Measurements from ENCODE around the gene NR1I2.

The NR1I2 gene

DNA sequence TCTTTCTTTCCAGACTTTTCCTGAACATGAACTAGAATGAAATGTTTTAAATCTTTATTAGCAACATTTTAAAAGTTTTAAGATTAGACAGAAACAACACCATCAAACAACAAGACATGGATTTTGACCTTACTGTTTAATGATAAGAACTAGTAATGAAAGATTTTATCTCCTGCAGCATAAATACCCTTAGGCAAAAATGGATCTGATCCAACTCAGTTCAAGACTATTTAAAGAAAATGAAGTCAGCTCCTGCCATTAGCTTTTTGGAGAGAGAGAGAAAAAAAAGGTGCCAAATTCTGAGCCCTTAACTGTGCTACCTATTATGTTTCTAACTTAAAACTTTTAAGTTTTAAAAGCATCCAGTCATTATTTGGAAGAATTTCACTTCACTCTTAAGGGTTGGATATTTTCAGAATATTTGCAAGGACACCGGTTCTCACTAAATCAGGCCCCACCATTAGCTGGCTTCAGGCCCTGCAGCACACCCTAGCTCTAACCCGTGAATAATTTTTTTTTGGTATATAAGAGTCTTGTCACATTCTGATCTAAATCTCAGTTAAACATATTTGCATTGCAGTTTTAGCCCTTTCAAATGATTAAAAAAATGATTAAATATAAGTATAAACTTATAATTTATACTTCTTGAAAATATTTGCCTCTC is 60.0 kb downstream of the NR1I2 start:
- H3K4me1 ChIP-seq (ENCODE audit: control insufficient read depth in 1 of 2, insufficient read depth in 1 of 2, low read depth in 1 of 2, low read length in 1 of 2), result no peaks in the 10 kb centered on the region
- TF ChIP-seq, protein P1, sequence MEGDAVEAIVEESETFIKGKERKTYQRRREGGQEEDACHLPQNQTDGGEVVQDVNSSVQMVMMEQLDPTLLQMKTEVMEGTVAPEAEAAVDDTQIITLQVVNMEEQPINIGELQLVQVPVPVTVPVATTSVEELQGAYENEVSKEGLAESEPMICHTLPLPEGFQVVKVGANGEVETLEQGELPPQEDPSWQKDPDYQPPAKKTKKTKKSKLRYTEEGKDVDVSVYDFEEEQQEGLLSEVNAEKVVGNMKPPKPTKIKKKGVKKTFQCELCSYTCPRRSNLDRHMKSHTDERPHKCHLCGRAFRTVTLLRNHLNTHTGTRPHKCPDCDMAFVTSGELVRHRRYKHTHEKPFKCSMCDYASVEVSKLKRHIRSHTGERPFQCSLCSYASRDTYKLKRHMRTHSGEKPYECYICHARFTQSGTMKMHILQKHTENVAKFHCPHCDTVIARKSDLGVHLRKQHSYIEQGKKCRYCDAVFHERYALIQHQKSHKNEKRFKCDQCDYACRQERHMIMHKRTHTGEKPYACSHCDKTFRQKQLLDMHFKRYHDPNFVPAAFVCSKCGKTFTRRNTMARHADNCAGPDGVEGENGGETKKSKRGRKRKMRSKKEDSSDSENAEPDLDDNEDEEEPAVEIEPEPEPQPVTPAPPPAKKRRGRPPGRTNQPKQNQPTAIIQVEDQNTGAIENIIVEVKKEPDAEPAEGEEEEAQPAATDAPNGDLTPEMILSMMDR (IDR thresholded peaks at IDR 0.05), result no peak
- no peaks in the 10 kb centered on the region for H3K9me3 ChIP-seq
- H3K4me3 ChIP-seq (ENCODE audit: low read depth in 1 of 2, low read length in 1 of 2), result no peak overlapping the region
- H3K27ac ChIP-seq, result no peak overlapping the region
- H3K27me3 ChIP-seq, result no peaks in the 10 kb centered on the region
- peaks cover 20% of the 10 kb centered on the region for H3K36me3 ChIP-seq

DNA sequence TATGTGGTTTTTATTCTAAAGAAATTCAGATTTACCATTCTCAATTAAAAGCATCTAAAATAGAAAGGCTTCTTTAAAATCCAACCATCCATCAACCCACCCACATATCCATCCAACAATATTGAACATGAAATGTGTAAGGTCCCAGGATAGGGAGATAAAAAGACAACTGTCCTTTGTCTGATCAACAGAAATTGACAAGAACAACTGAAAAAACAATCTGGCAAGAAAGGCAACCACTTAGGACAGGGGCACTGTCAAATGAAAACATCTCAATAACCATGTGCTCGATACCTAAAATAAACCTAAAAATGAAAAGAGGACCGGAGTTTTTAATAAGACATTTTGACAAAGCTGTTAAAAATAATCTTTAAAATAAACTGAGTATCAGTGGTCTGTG is 67.2 kb downstream of the NR1I2 start:
- Histone ChIP-seq H3K4me1 (ENCODE audit: control insufficient read depth in 1 of 2, insufficient read depth in 1 of 2, low read depth in 1 of 2, low read length in 1 of 2) (no peaks in the 10 kb centered on the region), H3K36me3 (no peaks in the 10 kb centered on the region)
- TF ChIP-seq, protein P1 (IDR thresholded peaks at IDR 0.05), result no peak

DNA sequence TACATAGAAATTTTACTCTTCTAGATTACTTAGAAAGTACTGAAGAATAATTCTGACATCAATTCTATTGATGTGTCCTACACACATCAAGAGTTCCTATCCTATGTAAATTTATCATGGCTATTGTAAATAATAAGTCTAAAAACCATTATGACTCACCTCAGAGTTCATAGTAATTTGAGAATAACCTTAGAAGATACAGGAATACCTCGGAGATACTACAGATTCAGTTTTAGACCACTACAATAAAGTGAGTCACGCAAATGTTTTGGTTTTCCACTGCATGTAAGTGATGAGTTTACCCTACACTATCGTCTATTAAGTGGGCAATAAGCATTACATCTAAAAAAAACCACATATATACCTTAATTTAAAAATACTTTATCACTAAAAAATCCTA is 74.8 kb downstream of the NR1I2 start:
- Histone ChIP-seq H3K4me3 (ENCODE audit: low read depth in 1 of 2, low read length in 1 of 2) (no peak overlapping the region), H3K4me1 (ENCODE audit: control insufficient read depth in 1 of 2, insufficient read depth in 1 of 2, low read depth in 1 of 2, low read length in 1 of 2) (no peaks in the 10 kb centered on the region), H3K27ac (no peak overlapping the region), H3K36me3 (peaks cover 24% of the 10 kb centered on the region), H3K9me3 (no peaks in the 10 kb centered on the region), H3K27me3 (no peaks in the 10 kb centered on the region)
- TF ChIP-seq, protein P1 (IDR thresholded peaks at IDR 0.05), result no peak

More for the DNA sequence above, 67.2 kb downstream of the NR1I2 start:
- no peaks in the 10 kb centered on the region for H3K9me3 ChIP-seq
- H3K27me3 ChIP-seq, result no peaks in the 10 kb centered on the region
- H3K27ac ChIP-seq, result no peak overlapping the region
- no peak overlapping the region for H3K4me3 ChIP-seq (ENCODE audit: low read depth in 1 of 2, low read length in 1 of 2)

DNA sequence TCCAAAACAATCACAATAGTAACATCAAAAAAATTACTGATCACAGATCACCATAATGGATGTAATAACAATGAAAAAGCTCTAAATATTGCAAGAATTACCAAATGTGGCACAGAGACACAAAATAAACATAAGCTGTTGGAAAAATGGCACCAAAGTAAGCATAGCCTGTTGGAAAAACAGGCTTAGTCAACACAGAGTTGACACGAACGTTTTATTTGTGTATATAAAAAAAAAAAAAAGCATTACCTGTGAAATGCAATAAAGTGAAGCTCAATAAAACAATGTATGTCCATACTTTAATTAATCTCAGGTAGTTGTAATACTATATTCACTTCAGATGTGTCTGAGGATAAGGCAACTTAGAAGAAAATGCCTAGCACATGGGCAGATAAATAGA is 77.1 kb downstream of the NR1I2 start:
- TF ChIP-seq, protein P1 (IDR thresholded peaks at IDR 0.05), result no peak
- H3K4me3 ChIP-seq (ENCODE audit: low read depth in 1 of 2, low read length in 1 of 2), result no peak overlapping the region
- H3K9me3 ChIP-seq, result no peaks in the 10 kb centered on the region
- H3K27ac ChIP-seq, result no peak overlapping the region
- peaks cover 38% of the 10 kb centered on the region for H3K36me3 ChIP-seq
- no peaks in the 10 kb centered on the region for H3K4me1 ChIP-seq (ENCODE audit: control insufficient read depth in 1 of 2, insufficient read depth in 1 of 2, low read depth in 1 of 2, low read length in 1 of 2)
- H3K27me3 ChIP-seq, result no peaks in the 10 kb centered on the region

DNA sequence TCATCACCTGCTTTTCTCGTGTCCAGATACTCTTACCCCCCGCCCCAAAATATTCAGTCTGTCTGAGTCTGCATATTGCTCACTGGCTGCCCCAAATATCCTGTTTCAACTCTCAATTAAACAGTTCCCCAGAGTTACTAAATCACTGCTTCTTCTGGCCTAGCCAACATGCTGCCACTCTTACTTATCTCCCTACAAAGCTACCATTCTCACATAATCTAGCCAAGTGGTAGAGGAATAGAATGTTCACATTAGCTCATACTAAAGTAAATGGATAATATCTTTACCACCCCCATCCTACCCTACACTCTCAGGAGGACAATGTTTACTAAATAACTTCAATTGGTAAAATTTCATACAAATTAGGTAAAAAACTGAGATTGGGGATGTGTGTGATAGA is 77.8 kb downstream of the NR1I2 start:
- no peak overlapping the region for H3K4me3 ChIP-seq (ENCODE audit: low read depth in 1 of 2, low read length in 1 of 2)
- no peak overlapping the region for H3K27ac ChIP-seq
- H3K27me3 ChIP-seq, result no peaks in the 10 kb centered on the region
- H3K4me1 ChIP-seq (ENCODE audit: control insufficient read depth in 1 of 2, insufficient read depth in 1 of 2, low read depth in 1 of 2, low read length in 1 of 2), result no peaks in the 10 kb centered on the region
- H3K36me3 ChIP-seq, result peaks cover 38% of the 10 kb centered on the region
- TF ChIP-seq, protein P1 (IDR thresholded peaks at IDR 0.05), result no peak
- no peaks in the 10 kb centered on the region for H3K9me3 ChIP-seq
